ENCODE data around the gene EPB41L4B. TPM values are rescaled to one million over a fixed set of nuclear protein-coding genes. Genes with fewer than 3 reads are reported as not detected.
A peak's percentile ranks its signal among the peaks of the same experiment; 100 is the strongest.

The EPB41L4B gene
- total RNA-seq, 1 donor from 2014 or later: 0.34 TPM

DNA sequence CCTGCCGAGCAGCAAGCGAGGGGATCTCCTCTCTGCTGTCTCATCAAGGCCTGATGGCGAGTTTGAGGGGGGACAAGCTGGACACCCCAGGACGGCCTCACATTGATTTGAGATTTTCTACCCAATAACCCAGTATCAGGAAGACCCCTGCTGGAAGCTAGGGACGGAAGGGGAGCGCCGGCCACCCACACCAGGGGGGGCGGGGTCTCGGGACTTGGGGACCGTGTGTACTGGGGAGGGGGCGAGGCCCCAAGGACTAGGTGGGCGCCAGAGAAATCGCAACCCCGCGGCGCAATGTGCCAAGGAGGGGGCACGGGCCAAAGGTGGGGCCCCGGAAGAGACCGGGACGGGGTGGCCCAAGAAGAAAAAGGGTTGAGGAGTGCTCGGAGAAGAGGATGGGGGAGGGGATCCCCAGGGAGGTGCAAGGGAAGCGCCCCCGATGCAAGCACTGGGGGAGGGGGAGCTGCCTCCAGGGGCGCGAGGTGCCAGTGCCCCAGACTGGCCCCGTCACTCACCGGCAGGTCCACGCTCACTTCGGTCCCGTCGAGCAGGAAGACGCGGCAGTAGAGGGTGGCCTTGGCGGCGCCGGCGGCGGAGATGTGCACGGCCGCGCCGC, 1.1 kb downstream of the EPB41L4B start:
- DNase-seq: no peak

GRCh38 chr9:109319017-109319625, 1.7 kb downstream of the EPB41L4B start:
- no peak for DNase-seq

- DNase-seq: no peak
These were observed 2.7 kb downstream of the EPB41L4B start for GRCh38 chr9:109317979-109318741.

GRCh38 chr9:109317311-109317978, 3.4 kb downstream of the EPB41L4B start:
- DNase-seq: no peak

DNA sequence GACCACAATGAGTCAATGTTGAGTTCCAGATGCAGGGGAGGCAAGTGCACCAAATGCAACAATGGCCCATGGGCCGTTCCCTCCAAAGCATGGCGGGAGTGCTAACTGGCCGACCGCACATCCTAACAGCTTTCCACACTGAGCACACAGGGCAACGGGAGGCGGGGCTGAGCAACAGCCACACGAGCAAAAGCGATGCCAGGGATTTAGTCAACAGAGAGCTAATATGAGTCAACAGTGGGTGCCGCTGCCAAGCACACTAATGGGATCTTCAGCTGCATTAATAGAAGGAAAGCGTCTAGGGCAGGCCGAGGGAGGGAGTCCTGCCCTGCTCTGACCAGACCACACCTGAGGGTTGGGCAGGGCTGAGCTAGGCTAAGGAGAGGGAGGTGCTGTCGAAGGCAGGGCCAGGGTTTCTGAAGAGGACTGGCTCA, 4.6 kb downstream of the EPB41L4B start:
- peak; percentile 18 for DNase-seq

DNA sequence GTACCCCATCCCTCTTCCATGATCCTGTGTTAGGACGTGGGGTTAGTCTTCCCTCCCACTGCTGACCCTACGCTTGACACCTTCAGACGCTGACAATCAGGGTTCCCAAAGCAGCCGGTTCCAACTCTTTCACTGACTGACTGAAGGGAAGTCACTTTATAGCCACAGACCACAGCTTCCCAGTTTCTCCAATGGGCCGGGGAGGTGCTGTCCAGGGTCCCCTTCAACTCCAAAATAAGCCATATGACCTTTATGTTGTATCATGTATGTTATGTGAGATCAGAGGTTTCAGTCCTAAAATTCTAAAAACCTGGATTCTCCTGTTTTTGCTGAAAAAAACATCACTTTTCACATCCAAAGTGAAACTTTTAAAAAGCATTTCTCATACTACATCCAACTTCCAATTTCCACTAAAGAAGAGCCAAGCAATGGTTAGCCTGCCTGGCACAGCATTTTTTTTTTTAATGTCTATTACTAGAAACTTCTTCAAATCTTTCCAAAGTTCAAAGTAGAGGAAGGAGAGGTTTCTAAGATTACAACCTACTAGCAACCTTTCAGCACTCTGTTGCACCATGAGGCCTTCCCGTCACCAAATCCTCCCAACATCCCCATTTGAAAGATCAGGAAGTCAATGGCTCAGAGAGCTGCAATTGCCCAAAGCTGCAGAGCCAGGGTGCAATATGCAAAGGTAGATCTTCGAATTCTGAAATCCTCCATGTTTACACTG, 5.2 kb downstream of the EPB41L4B start:
- no peak for DNase-seq

DNA sequence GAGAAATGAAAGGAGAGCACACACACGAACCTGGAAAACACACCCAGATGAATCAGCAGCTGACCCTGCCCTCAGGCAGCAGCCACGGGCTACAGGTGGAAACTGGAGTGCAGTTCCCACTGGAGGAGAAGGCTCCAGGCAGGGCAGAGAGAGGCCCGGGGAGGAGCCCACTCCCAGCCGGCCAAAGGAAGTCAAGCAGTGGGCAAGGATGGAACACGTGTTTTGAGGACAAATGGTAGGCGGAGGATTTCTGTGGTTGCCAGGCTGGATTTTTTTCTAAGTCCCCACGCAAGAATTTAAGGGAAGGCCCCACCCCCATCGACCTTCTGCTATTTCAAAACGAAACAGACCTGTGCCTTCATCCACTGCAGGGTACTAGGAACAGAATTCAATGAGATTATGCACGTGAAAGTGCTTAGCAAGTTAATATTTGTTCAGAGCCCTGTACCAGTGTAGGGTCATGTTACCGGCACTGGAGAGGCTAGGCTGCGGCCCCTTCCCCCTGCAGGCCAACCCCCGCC, 6.8 kb downstream of the EPB41L4B start:
- DNase-seq: no peak

DNA sequence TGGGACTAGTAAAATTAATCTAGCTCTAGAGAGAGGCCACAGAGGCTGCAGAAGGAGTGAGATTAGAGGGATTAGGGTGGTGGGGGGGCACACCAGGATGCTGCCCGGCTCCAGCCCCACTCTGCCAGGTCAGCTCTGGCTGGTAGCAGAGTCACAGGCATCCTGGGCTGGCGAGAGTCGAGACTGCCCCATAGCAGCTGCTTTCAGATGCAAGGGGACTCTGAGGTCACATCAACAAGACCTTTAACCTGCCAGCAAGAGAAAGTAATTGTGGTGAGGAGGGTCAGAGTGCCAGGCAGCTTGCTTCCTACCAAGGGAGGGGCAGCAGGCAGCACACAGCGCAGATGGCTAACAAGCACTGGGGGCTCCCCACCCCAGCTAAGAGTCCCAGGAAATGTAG, 7.5 kb downstream of the EPB41L4B start:
- DNase-seq: no peak

DNA sequence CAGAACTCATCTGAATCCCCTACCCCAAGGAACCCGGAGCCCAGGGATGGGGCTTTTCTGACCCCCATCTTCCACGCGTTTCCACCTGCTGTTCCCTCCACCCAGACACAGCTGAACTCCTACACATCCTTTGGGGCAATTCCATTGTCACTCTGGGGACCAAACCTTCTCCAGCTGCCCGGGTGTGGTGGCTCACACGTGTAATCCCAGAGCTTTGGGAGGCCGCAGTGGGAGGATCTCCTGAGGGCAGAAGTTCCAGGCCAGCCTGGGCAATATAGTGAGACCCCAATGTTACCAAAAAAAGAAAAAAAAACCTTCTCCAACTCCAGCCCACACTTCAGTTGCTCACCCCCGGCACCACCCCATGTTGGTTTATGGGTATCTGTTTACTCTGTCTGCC, 8.1 kb downstream of the EPB41L4B start:
- DNase-seq: no peak

GRCh38 chr9:109311731-109312130, 9.1 kb downstream of the EPB41L4B start:
- no peak for DNase-seq

DNA sequence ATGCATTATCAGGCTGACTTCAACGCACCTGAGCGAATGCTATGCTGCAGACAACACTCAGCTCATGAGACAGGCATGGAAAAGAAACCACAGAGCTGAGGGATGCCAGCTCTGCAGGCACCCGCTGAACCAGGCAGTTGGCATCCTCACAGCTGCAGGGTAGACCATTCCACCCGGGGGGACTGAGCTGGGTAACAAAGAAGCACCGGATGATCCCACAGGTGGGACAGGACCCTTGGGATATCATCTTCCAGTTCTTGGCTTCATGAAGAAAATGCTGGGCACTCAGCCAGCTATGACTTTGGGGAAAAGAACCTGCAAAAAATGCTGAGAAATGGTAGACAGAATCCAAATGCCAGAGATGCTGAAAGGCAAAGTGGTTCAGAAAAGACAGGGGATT, 9.6 kb downstream of the EPB41L4B start:
- no peak for DNase-seq

DNA sequence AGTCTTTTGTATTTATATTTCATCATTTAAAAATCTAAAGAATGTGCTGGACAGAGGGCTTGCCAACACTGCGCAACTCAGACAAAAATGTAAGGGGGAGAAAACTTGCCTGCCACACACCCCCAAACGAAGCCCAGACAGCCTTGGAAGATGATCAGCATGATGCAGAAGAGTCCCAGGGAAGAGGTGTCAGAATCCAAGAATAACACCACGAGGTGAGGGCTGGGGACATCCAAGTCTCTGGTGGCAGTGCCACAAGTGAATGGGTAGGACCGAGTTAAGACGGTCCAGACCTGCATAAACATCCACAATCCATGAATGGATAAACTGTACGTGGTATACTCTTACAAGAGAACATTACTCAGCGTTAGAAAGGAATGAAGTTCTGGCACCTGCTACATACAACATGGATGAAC, 10.4 kb downstream of the EPB41L4B start:
- no peak for DNase-seq

GRCh38 chr9:109309282-109309681, 11.6 kb downstream of the EPB41L4B start:
- no peak for DNase-seq

- DNase-seq: no peak
These were observed 13.2 kb downstream of the EPB41L4B start for GRCh38 chr9:109307380-109308240.

- DNase-seq: no peak
These were observed 15.1 kb downstream of the EPB41L4B start for GRCh38 chr9:109305801-109306200.

- no peak for DNase-seq
These were observed 16.5 kb downstream of the EPB41L4B start for GRCh38 chr9:109304347-109304746.

DNA sequence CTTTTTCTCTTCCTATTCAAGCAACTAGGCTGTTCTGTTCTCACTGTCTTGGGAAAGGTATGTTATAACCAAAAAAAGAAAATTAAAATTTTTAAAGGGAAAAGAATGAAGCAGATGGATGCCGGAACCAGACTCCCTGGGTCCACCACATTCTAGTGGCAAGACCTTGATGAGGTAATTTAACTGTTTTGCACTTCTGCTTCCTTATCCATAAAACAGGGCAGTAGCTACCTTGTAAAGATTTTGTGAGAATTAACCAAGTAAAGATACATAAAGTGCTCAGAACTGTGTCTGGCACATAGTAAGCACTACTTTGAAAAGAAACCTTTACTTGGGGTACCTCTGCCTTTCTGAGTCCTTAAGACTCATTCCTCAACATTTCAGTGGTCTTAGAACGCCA, 17.0 kb downstream of the EPB41L4B start:
- no peak for DNase-seq

DNA sequence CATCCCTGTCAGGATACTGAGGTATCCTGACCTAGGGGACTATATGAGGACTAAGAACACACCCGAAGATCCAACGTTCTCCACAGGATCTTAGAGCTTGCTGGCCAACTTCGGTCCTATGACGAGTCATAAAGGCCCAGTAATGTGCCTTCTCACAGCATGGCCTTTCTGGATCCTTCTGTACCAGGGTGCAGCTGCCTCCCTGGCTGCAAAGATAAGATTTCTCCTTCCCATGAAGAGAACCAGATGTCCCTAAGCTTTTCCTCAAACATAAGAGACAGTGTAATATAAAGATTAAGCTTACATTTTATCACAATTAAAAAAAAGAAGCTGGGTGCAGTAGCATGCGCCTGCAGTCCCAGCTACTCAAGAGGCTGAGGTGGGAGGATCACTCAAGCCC, 18.3 kb downstream of the EPB41L4B start:
- no peak for DNase-seq

- no peak for DNase-seq
These were observed 19.8 kb downstream of the EPB41L4B start for GRCh38 chr9:109301012-109301411.

DNA sequence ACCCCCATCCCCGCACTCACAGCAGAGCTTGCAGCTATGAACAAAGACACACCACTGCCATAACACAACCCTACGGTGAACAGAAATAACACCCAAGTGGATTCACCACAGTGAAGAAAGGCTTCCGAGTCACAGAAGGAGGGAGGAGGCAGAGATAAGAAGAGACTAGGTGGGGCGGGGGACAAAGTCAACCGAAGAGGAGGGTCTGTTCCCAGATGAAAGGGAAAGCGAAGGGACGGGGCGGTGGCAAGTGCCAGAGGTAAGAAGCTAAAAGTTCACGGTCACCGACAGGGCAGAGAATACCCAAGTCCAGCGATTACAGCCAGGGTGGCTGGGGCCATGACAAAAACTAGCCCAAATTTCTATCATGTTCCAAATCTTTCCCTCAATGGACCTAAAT, 21.0 kb downstream of the EPB41L4B start:
- DNase-seq: no peak

DNA sequence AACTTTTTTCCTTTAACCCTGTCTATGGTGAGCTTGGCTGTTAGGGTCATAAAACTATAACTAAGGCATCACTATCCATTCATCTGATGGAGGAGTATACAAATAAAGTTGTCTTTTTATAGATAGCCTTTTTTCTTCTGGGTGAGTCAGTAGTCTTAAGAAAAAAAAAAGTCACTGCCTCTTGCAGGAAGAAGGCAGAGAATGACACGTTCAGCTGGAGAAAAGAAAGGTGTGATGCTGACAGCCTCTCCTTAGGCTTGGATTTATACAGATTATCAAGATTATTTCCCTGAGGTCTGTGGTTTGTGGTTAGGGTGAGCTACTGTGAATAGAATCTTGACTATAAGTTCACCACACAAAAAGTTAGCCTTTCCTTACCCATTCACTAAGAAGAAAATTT, 23.0 kb downstream of the EPB41L4B start:
- no peak for DNase-seq

Measured in dermis blood vessel endothelial cell (primary cell).